DMS79 (cell line): ENCODE data around the gene SAMM50.

Source experiments
- DNase-seq: peaks from one replicate; lab custom pipeline; 2025; lab: John Stamatoyannopoulos, UW

The SAMM50 gene

GRCh38 chr22:43976861-43977795, 21.9 kb downstream of the SAMM50 start:
- DNase-seq, result no peak

DNA sequence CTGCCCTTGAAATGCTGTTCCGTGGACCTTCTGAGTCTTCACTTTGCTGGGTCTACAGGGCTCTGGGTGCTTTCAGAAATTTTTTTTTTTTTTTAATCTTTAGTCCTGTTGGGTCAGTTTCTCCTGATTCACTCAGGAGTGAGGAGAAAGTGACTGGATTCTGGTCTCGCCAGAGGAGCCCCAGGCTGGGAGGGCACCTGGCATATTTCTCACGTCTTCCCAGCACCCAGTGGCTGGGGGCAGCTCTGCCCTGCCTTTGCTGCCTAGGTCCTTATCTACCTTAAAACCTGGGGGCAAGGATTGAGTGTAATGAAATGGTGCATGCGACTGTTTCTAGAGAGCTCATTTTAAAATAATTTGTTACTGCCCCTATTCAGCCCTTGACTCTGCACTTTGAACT, 23.3 kb downstream of the SAMM50 start:
- DNase-seq, result no peak

DNA sequence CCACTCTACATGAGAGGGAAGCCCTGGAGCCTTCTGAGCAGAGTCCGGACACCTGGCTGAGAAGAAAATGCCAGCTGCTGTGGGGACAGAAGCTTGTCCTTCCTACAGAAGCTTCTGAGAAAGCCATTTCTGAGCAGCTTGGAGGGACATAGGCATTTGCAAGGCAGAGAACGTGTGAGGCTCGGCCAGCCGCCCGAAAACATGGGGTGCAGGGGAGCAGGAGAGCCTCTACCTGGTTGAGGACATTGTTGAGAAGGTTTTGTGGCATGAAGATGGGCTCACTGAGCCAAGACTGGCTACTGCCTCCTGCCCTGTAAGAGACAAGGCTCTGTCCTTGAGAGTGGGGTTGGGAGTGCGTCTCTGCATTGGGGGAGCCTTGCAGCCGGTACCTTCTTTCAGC, 25.3 kb downstream of the SAMM50 start:
- DNase-seq, result no peak

DNA sequence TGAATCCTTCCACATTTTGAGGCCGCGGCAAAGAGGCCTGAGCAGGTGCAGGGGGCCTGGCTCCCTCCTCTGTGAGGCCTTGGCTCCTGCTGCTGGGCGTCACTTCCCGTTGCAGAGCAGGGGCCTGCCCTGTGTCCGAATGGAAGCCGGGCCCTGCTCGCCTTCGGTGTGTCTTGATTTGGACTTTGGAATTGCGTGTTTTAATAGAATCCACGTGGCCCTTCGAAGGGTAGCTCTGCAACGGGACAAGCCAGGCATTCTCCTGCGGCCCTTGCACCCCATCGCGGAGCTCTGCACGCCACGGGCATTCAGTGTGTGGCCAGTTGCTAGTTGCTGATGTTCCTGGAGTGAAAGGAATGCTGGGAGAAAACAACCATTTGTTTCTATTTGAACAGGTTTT, 25.8 kb downstream of the SAMM50 start:
- no peak for DNase-seq

DNA sequence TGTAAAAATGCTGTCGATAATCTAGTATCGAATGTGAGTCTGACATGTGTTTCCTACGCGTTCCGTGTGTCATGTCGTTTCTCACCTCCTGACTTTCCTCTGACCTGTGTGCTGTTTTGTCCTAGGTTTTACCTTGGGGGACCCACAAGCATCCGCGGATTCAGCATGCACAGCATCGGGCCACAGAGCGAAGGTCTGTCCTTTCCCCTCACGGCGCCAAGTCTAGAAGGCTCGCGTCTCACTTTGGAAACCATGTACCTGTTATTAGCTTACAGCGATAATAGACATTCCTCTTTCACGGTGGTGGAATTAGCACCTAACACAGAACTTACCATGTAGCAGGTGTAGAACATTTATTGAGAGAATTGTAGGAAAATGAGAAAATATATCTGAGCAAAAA, 28.6 kb downstream of the SAMM50 start:
- DNase-seq, result no peak

GRCh38 chr22:43985532-43985931, 30.3 kb downstream of the SAMM50 start:
- DNase-seq, result no peak

GRCh38 chr22:43988116-43988820, 33.0 kb downstream of the SAMM50 start:
- DNase-seq, result no peak

DNA sequence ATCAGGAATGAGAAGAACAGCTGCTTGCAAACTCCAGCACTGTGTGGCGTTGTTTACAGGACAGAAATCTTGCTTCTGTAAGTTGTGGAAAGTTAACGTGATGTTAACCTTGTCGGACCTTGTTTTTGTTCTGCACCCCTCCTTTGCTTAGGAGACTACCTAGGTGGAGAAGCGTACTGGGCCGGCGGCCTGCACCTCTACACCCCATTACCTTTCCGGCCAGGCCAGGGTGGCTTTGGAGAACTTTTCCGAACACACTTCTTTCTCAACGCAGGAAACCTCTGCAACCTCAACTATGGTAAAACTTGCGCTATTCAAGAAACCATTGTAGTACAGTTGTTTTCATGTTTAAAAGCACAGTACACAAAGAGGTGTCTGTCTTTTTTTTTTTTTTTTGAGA, 33.7 kb downstream of the SAMM50 start:
- no peak for DNase-seq

DNA sequence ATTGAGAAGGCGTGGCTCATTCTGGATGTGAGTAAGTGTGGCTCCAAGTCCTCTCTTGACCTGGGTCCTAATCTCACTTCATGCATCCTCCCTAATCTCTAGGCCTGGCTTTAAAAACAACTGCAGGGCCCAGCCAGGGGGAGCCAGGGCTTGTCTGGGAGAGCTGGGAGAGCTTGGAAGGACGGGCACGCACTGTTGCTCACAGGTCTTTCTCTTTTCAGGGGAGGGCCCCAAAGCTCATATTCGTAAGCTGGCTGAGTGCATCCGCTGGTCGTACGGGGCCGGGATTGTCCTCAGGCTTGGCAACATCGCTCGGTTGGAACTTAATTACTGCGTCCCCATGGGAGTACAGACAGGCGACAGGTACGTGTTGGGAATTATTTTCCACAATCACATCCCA, 34.8 kb downstream of the SAMM50 start:
- no peak for DNase-seq

DNA sequence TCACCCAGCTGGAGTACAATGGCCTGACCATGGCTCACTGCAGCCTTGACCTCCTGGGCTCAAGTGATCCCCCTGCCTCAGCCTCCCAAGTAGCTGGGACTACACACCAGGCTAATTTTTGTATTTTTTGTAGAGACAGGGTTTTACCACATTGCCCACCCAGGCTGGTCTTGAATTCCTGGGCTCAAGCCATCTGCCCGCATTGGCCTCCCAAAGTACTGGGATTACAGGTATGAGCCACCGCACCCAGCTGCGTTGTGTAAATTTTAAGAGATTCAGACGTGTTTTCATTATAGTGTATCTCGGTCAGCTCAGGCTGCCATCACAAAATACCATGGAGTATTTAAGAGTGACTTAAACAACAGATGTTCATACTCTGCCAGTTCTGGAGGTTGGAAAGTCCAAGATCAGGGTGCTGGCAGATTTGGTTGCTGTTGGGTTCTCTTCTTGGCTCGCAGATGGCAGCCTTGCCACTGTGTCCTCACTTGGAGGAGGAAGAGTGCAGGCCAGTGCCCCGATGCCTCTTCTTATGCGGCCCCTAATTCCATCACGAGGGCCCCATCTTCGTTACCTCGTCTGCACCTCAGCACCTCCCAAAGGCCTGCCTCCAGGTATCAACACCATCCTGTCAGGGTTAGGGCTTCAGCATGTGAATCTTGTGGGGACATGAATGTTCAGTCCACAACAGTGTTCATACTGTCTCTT, 36.2 kb downstream of the SAMM50 start:
- no peak for DNase-seq

GRCh38 chr22:43992331-43992821, 37.1 kb downstream of the SAMM50 start:
- no peak for DNase-seq

DNA sequence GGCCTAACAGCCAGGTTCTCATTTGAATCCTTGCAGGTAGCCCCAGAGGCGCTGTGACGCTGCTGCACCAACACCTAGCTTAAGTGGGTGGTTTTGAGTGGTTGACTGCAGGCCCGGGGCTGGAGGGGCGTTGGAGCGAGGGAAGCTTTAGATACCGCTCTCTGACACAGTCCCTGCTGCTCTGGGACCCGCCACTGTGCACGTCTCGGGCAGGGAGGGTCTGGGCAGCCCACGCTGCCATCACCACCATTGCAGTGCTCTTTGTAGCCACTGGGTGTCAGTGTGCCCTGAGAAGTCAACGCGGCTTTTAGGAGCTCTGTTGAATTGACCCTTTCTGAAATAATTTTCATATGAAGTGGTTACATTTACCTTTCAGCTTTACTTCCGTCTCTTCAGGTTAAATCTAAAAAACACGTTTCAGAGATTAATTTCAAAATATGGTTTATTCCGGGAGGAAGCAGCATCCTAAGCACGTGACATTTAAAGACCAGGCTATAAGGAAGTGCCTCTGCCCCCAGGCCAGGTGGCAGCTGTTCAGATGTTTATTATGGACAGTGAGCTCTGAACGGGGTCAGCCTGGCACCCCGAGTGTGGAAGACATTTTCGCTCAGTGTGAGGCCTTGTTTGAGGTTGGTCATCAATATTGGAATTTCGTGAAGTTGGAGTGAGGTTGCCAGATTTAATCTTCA, 38.0 kb downstream of the SAMM50 start:
- no peak for DNase-seq

- DNase-seq, result no peak
Observed at GRCh38 chr22:43994006-43994405, 38.8 kb downstream of the SAMM50 start.

DNA sequence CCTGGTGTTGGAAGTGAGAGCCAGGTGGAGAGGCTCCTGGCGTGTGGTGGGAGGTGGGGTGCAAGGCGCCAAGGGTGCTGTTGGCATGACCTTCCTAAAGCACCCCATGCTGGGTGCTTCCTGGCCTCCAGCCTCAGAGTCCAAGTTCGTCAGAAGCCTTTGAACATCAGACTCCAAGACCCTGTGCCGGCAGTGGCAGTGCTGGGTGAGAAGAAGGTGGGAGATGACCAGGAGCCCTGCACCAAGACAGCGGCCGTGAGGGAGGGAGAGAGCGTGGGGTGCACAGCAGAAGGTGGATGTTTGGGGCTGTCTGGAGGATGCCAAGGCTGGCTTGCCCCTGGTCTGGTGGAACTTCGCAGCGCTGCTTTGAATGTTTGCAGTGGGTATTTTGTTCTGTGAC, 39.2 kb downstream of the SAMM50 start:
- DNase-seq, result no peak

- no peak for DNase-seq
Observed at GRCh38 chr22:43995057-43995685, 39.9 kb downstream of the SAMM50 start.

GRCh38 chr22:43995798-43996169, 40.5 kb downstream of the SAMM50 start:
- no peak for DNase-seq

- DNase-seq, result no peak
Observed at GRCh38 chr22:43996170-43996980, 41.1 kb downstream of the SAMM50 start.

DNA sequence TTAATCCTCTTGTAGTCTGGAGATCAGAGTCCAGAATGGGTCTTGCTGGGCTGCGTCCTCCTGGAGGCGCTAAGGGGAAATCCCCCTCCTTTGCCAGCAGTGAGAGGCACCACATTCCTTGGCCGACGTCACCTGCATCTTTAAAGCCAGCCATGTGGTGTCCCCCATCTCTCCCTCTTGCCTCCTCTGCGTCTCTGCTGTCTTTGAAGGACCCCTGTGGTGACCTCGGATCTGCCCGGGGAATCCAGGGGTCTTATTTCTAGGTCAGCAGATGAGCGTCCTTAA, 41.7 kb downstream of the SAMM50 start:
- DNase-seq, result no peak

DNA sequence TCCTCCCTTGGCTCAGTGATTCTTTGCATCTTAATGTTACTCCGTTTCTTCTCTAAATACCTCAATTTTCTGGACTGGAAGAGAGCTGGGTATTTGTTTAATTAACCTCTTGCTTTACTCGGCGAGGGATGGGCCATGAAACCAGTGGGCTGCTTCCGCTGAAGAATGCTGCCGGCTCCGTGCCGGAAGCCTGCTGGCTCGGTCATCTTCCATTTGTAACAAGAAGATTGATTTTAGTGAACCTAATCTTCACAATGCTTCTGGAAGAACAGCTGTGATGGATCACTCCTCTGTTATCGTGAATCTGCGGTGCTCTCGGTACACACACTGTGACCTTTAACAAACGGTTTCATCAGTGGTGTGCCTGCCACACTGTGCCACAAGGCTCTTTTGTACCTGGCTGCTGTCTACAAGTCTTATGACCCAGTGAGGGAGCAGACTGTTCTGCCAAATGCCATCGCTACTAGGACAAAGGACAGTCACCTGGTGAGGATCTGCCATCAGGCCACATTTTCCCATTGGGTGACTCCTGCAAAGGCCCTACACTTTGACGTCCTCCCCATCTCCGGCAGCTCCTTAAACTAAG, 43.5 kb downstream of the SAMM50 start:
- no peak for DNase-seq

GRCh38 chr22:43999378-43999777, 44.1 kb downstream of the SAMM50 start:
- no peak for DNase-seq

- DNase-seq, result no peak
Observed at GRCh38 chr22:44000123-44000522, 44.9 kb downstream of the SAMM50 start.
